GM18907 (cell line): ENCODE results near the gene GBX1.

Experiments
- ATAC-seq: cut with Tn5 transposase; IDR thresholded peaks from one replicate; pipeline ENCODE4 v1.9.1; 2021; ENCODE audit warnings: mild to moderate bottlenecking, moderate library complexity; ENCODE audit not compliant: unreplicated experiment

The GBX1 gene

DNA sequence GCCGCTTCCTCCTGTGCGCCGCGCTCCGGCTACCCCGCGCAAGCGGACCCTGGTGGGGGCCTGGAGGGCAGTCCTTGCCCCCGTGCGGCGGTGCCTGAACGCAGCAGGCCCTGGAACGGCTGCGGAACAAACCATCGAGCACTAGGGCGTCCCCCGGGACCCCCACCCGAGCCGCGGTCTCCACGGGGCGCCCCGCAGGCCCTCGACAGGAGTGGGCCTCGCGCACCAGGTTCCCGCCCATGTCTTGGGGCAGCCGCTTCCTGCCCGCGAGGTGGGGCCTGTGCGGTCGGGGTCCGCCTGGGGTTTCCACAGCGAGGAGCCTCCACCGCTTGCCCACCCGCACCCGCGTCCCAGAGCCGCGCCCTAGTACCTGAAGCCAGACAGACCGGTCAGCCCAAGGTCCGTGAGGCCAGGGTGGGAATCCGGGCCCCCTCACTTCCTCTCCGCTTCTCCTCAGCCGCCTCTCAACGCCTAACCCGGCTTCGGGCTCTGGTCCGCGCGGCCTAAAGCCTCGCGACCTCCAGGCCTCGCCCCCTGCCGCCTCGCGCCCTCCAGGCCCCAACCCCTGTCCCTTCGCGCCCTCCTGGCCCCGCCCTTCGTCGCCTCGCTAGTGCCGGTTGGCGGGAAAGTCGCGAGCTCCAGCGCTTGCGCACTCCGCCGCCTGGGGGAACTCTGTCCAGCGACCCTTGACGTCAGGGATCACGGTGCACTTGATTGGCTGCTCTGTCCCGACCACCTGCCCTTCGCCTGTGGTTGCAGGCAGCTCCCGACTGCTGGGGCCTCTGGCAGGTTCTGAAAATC, 7.0 kb upstream of the GBX1 start:
- no peak for ATAC-seq

DNA sequence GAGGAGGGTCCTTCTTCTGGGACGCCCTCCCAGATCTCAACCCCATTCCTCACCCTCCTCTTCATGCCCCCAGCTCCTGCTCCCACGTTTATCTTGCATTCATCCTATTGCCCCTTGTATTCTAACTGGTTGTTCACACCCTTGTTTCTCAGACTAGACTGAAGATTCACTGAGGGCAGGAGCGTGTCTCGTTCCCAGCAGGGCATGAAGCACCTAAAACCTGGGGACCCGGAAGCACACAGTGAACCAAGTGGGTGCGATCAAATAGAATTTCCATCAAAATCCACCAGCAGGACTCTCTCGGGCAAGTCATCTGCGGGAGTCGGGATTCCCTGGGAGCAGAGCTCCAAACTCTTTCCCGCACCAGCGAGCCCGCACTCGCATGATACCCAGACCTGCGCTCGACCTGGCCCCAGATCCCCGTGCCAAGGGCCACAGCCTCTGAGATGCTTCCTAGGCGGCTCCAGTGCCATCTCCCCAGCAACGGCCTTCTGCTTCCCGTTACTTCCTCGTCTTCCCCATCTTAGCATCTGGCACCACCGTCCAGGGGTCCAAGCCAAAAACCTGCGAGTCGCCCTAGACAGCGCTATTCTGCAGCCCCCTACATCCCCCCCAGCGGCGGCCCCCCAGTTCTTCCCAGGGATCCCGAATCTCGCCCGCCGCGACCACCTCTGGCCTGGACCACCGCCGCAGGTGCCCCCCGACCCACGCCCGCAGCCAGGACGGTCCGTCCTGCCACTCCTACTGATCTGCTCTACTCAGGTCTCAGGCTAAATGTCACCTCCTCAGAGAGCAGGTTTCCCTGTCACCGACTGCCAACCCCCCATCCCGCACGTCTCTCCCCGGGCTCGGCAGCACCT, 6.1 kb upstream of the GBX1 start:
- no peak for ATAC-seq

DNA sequence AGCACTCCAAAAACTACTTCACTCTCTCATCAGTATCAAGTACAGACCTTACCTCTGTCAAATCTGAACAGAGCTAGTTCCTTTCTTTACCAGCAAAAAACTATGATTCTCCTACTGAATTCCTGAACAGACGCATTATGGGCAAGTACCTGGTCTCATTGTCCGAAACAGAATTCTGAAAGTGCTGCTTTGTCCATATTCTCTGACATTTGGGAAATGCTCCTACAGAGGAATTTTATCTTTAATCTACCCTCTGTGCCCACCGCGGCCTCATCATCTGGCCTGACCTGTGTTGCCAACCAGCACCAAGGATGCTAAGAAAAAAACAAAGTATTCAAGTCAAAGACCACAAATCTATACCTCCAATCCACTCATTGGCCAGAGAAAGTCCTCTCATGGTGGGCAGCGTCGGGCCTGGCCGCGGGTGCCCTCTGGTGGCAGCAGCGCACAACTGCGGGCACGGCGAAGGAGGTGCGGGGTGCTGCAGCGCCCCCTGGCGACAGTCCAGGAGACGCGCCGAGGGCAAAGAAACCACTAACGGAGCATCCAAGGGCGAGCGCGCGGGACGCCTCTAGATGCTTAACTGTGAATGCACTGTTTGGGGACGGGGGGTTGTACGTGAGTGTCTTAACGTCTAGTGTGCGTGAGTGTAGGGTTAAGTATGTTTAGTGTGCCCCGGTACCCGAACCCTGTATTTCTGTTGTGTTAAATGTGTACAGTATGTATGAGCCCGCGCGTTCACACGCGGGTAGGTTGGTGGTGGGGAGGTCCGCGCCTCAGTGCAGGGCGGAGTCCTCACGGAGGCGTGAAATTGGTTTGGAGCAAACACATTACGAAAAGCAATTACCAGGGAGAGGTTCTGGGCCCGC, 5.0 kb upstream of the GBX1 start:
- peak; percentile 66 for ATAC-seq

DNA sequence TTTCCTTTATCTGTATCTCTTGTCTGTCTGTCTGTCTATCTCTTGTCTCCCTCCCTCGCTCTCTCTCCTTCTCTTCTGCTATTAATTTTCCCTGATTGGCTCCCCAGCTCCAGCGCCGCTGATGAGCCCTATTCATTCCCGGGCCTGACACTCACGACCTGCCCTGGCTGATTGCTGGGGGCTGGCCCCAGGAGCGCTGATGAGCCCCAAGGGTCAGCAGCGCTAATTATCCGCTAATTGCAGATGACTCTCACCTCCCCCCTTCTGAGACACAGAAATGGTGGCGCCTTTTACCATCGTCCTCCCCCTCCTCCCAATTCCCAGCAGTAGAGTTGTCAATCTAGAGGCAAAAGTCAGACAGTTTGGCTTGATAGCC, 1.3 kb upstream of the GBX1 start:
- ATAC-seq: no peak

DNA sequence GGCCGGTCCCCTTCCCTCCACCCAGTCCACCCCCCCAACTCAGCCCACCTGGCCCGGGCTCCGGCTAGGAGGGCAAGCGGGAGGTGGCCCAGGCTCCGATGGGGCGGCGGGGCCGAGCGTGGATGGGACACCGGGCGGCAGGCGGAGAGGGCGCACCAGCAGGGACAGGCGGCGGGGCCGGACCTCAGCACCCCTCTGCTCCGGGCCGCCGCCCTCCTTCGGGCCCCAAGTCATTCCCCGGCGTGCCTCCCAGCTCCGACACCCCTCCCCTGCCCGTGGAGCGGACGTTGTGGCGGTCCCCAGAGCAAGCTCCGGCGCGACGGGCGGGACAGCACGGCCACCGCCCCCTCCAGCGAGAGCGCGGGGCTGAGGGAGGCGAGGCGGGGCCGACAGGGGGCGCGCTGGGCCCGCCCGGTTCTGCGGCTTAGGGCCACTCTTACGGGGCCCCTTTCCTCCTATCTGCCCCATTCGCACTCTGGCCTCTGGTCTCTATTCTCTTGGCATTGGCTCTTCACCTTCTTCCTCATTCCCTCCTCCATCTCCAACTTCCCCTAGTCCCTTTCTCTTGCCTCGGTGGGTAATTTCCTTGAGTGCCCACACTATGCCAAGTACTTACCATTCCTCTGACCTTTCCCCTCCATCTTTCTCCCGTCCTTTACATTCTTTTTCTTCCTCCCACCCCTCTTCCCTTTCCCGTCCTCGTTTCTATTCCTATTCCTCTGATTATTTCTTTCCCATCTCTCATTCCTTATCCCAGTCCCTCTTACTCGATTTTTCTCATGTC, 701 bp upstream of the GBX1 start:
- ATAC-seq: peak; percentile 42

DNA sequence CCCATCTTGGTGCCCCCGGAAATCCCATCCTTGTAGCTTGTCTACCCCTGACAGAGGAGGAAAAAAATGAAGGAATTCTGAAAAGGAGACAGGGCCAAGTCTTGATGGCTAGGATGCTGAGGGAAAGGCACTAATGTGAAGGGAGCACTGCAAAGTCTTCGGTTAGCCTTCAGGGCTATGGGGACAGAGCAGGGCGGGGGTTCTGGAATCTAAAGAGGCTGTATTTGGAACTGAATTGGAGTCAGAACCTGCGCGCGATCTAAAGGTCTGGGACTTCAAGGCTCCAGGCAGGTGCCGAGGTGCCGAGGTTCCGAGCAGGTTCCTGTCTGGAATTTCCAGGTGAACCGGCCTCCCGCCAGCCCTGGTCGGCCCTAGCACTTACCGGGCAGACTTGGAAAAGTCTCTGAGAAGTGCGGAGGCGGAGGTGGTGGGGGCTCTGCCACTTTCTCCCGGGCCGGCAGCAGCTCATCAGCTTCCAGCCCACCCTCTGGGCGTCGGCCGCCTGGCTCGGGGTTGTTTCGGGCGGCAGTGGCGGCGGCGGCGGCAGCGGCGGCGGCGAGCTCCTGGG, 781 bp downstream of the GBX1 start:
- ATAC-seq: no peak

DNA sequence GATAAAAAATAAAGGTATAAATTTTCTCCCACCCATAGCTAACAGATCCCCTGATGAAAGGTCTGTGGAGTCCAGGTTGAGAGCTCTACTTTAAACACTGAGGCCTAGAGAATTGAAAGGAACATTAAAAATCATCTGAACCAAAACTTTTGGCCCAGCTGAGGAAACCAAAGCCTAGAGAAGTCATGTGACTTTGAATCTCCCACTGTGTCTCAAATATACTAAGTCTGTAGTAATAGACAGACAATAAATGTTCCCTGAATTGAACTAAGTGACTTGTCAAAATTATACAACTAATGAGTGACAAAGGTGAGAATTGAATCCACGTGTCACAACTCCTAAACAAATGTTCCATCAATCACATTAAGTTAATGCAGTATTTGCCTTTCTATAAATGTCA, 5.7 kb downstream of the GBX1 start:
- no peak for ATAC-seq

DNA sequence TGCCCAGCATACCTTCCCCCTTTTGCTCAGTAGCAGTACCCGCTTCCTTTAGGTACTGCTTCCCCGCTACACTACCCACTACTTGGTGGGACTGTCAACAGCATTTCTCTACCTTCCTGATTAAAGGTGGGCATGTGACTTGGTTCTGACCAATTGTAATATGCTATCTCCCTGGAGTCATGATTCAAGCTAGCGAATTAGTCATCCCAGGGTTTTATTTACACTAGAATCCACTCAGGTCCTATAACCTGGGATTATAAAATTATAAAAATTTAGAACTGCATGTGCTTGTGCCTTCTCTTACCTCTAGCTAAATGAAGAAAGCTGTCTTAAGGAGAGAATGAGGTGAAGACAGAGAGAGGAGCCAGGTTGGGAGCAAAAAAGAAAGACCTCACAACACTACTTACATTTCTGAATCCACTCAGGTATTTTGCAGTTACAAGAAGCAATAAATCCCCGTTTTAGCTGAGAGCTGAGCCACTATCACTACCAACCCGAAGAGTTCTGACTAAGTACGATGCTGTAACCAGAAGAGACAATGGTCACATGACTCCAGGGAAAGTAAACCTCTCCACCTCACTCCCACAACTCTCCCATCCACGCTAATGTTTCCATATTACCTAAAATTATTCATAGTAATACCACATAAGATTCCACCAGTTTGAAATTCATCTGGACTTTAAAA, 9.7 kb downstream of the GBX1 start:
- ATAC-seq: no peak

DNA sequence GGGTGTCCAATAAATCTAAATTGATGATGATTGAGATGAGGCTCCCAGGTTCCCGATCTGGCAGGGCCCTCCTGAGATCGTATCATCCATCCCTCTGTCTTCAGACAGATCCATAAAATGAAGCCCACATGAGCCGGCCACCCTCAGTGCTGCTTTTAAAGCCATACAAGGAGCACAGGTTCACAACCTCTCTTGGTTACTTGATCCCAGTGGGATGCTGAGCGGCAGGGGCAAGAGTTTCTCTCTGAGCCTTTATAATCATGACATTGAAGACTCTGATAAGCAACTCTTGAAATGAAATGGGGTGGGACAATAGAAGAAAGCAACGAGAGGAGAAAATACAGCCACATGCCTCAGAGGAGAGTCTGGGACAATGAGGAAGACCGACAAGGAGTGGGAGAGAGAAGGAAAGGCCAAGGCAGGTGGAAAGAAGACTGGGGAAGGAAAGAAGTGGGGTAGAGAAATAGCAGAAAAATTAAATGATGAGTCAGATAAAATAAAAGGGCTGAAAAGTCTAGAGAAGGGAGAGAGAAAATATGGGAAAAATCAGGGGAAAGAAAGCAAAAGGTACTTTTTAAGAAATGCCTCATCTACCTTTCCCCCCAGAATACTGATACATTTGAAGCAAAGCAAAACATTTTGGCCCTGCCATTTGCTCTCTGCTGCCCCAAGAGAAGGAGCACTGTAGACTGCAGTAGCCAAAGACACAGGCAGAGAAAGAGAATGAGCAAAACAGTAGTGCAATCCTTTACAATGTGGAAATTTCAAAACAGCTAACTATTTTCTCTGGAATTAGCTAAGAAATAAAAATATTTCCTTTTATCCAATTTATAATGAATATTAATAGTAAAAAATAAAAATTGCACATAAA, 14.6 kb downstream of the GBX1 start:
- ATAC-seq: no peak

DNA sequence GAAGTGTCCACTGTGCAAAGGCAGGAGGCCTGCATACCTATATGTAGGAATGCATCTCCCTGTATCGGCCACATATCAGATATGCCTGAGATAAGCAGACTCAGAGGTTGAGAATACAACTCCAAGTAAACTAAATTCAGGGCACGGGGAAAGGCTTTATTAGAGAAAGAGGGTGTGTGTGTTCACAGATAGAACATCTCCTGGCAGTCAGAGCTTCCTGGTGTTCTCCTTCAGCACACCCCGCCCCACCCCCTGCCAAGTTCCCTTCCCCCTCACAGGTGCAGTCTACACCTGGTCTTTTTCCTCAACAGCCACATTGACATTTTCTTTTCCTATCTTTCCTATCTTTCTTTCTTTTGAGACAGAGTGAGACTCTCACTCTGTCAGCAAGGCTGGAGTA, 17.1 kb downstream of the GBX1 start:
- ATAC-seq: no peak

DNA sequence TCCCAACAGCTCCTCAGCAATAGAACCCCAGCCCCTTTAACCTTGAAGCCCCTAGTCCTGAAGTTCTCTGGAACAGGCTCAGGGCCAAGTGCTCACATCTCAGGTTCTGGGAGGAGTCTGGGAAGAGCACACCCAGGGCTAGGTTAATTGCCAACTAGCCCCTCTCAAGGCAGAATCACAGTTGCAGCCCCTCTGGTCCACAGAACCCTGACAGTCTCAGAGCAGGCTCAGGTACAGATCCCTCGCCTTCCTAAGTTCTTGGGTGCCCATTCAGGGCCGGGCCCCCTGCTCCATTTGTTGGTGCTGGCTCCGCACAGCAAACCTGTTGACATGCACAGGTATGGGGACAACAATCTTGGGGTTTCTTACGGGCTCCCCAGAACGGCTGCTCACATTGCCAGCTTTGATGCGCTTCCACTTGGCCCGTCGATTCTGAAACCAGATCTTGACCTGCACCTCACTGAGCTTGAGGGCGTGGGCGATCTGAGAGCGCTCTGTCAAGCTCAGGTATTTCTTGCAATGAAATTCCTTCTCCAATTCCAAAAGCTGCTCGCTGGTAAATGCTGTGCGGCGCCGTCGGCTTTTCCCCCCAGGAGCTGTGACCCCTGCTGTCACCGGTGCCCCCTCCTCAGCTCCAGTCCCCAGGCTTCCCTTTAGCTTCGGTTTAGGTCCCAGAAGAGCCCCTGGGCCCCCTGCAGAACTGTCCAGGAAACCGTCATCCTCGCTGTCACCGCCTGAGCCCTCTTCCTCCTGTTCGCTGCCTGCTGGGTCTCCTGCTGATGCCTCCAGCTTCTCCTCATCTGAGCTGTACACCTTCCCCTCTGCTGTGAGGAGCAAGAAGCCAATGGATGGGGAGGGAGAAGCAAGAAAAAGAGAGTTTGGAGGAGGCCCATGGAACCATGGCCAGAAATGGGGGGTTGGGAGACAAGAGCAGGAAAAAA, 18.9 kb downstream of the GBX1 start:
- ATAC-seq: no peak

DNA sequence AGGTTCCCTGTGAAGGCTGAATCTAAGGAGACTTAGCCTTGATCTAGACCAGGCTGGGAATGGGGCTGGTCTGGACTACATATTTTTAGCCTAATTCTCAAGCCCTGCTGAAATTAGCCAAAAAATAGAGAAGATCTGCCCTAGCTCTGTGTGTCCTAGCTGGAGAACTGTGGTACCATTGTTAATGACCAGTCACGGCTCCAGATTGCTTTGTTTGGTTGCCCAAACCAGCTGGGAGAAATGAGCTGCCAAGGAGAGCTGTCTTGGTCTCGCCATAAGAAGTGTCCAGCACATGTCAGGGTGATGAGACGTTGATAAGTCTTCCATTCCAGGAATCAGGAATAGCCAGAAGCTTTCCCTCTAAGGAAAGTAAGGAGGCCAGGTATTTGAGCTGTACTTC, 20.7 kb downstream of the GBX1 start:
- ATAC-seq: no peak

DNA sequence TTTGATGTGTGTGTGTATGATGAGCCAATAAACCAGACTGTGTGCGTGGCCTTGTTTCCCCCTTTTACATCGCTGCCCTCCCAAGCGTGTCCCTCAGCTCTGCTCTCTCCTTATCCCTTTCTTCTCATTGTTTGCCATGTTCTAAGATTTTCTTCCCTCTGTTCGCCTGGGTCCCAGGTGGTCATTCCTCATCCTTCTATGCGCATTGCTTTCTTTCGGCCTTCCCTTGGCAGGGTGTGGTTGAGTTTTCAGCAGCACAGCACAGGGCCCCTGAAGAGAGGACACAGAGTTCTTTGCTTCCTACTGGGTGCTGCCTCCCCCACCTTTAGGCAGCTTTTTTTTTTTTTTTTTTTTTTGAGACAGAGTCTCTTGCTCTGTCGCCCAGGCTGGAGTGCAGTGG, 23.1 kb downstream of the GBX1 start:
- no peak for ATAC-seq

DNA sequence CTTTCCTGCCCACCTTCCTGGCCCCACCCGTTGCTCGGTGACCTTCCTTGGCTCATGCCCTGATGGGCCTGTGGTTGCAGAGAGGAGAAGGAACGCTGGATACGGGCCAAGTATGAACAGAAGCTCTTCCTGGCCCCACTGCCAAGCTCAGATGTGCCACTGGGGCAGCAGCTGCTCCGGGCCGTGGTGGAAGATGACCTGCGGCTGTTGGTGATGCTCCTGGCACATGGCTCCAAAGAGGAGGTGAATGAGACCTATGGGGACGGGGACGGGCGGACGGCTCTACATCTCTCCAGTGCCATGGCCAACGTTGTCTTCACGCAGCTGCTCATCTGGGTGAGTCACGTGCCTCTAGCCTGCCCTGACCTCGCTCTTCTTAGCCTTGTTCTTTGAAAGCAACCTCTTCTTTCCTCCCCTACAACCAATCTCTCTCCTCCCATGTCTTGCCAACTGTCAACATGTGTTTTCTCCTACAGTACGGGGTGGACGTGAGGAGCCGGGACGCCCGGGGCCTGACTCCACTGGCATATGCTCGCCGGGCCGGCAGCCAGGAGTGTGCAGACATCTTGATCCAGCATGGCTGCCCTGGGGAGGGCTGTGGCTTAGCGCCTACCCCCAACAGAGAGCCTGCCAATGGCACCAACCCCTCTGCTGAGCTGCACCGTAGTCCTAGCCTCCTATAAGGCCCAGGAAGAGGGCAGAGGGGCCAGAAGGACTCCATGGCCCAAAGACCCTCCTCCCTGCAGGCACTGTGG, 24.1 kb downstream of the GBX1 start:
- ATAC-seq: no peak

DNA sequence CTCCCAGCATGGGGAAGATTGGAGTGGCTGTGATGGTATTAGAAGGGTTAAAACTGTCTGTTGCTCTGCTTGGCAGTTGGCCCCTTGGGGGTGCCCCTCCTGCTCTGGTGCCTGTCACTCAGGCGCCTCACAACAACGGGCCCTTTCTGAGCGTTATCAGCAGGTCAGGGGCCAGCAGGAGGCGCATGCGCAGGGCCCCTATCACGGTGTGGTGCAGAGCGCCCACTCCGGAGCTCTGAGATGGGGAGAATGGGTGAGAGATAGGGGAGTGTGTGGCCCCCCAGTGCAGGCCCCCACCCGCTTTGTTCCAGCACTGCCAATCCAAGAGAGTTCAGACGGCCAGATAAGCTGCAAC, 24.8 kb downstream of the GBX1 start:
- ATAC-seq: no peak

DNA sequence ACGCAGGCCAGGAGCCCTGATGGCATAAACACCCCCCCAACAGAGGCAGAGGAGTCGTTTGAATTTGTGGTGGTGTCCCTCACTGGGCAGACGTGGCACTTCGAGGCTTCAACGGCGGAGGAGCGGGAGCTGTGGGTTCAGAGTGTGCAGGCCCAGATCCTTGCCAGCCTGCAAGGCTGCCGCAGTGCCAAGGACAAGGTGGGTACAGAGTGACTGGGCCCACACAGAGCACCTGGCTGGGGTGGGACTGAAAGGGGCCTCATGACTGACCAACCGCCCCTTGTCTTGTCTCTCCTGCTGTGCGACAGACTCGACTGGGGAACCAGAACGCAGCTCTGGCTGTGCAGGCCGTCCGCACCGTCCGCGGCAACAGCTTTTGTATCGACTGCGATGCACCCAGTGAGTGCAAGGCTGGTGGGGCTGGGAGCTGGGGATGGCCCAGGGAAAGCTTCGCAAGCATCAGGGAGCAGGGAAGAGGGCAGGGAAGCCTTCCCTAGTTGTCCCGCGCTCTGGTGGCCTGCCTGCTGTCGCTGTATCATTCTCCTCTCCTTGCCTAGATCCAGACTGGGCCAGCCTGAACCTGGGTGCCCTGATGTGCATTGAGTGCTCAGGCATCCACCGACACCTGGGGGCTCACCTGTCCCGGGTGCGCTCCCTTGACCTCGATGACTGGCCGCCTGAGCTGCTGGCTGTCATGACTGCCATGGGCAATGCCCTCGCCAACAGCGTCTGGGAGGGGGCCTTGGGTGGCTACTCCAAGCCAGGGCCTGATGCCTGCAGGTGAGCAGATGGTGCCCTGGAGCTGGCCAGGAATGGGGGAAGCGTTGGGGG, 25.4 kb downstream of the GBX1 start:
- ATAC-seq: no peak
